Pancreas (tissue), 10 donors: ENCODE measurements around the gene ZFP1. TPM values are rescaled to one million over a fixed set of nuclear protein-coding genes. Genes with fewer than 3 reads are reported as not detected.

Source experiments
- ATAC-seq, 4 donors: fragments of 200-7000 bp; cut with Tn5 transposase; one replicate each; pipeline versions ENCODE4 v1.8.0 to v1.9.1; 2020; ENCODE audit warnings: mild to moderate bottlenecking in 4 of 4, moderate library complexity in 4 of 4
- DNase-seq, 6 donors: peaks; one replicate each; pipeline ENCODE4 v3.0.0-alpha.2; 2020
- FAIRE-seq: peaks from 2 replicates; lab custom pipeline; 2012; peaks lifted over from hg19 to GRCh38; lab: Jason Lieb, UNC
- H3K27ac ChIP-seq, 4 donors: fragments of 200-600 bp; sonication (generic); 1 replicate in 3 of 4; 2 replicates in 1 of 4; pipeline versions ENCODE4 v1.5.0 to v1.8.0; 2020
- H3K27me3 ChIP-seq, 4 donors: fragments of 200-600 bp; one replicate each; pipeline ENCODE4 v1.8.0; 2021
- H3K36me3 ChIP-seq, 3 donors: fragments of 200-600 bp; sonication (generic) in 1 of 3; one replicate each; pipeline versions ENCODE4 v1.5.0 to v1.8.0; 2020 to 2021
- H3K4me1 ChIP-seq, 3 donors: fragments of 200-600 bp; one replicate each; pipeline ENCODE4 v1.8.0; 2021
- H3K4me3 ChIP-seq, 4 donors: fragments of 200-600 bp; sonication (generic) in 2 of 4; one replicate each; pipeline versions ENCODE4 v1.5.0 to v1.8.0; 2020 to 2021
- H3K9me3 ChIP-seq, 4 donors: fragments of 200-600 bp; one replicate each; pipeline ENCODE4 v1.8.0; 2021
- CTCF ChIP-seq, 4 donors: fragments of 200-600 bp; sonication (generic) in 3 of 4; IDR thresholded peaks; one replicate each; pipeline versions ENCODE4 v1.5.0 to v1.8.0; 2021; ENCODE audit warnings: antibody characterized with exemption in 4 of 4
- WGBS, 2 donors: extraction: QIAGEN DNeasy Blood & Tissue Kit; methylation state at CpG; one replicate each; pipeline ENCODE4 v1.1.7; 2013; 5-methylcytosine and 5-hydroxymethylcytosine counted together
- intact Hi-C, 3 donors: fragments of 100-400 bp; cut with DNase I; formaldehyde crosslinking; loops; one replicate each; pipeline versions ENCODE4 v1.11.1 to v1.14.2; 2022
- polyA plus RNA-seq, 2 donors: library from polyadenylated mRNA; stranded (reverse); fragments of 200-250 nt; gene quantifications; one replicate each; pipeline ENCODE4 v1.2.3, GENCODE V29; 2013
- total RNA-seq, 6 donors: library from RNA; stranded (reverse); fragmentation: NEBNext Ultra II Directional in 4 of 6; extraction: Animal tissue kit (Norgen Biotek cat#: 25700) in 4 of 6; gene quantifications; one replicate each; pipeline versions ENCODE4 v1.2.1 to v1.2.4, GENCODE V29; 2021 to 2023
- donor health status: healthy with polysubstance abuse.
- donor health status: DM: no; HTN: no; CAD: no; lungs with moderate emphysema.
- donor health status: DM: no; HTN: no; CAD: no.
- donor health status: control.
- donor health status: control.
- donor health status: Bipolar disorder and iron deficiency.
- donor health status: DM: yes; HTN: yes; CAD: no.
- donor health status: DM: no; HTN: no; CAD: no.
- donor health status: DM: no; HTN: no; CAD: no.
- donor health status: DM: yes; HTN: yes; CAD: no.

ZFP1 gene
- total and polyA plus RNA-seq, 8 donors: 1.8 to 4.2 (median 3.1) TPM

- no peaks in the 10 kb centered on the region for H3K36me3 ChIP-seq
- H3K4me3 ChIP-seq: no peak overlapping the region
- TF ChIP-seq CTCF (IDR thresholded peaks at IDR 0.05): no peak
- H3K27ac ChIP-seq: no peak overlapping the region
- intact Hi-C loops: loop anchor here in 2 of 3 donors (5.0 to 10.0 kb wide), 2 partner anchors 116 to 249 kb away; partner anchors contain the start of gene ZNRF1 (in 2 of the 2)
- H3K4me1 ChIP-seq: peaks cover 19 to 37% (median 34%) of the 10 kb centered on the region in 3 donors
- FAIRE-seq (no peak), DNase-seq (peak in 1 of 6 donors; percentile 74), ATAC-seq (no peak)
- no peaks in the 10 kb centered on the region for H3K27me3 ChIP-seq
- no peaks in the 10 kb centered on the region for H3K9me3 ChIP-seq
- 92 to 93% methylated on average over 20 of the region's 20 CpGs for WGBS, 2 donors
These were observed 34.7 kb upstream of the ZFP1 start for GRCh38 chr16:75113541-75114121.

- TF ChIP-seq CTCF (IDR thresholded peaks at IDR 0.05): no peak
- Histone ChIP-seq H3K27me3 (no peaks in the 10 kb centered on the region), H3K9me3 (no peaks in the 10 kb centered on the region), H3K4me1 (peaks cover 16 to 31% (median 28%) of the 10 kb centered on the region in 3 donors), H3K4me3 (no peak overlapping the region), H3K36me3 (no peaks in the 10 kb centered on the region), H3K27ac (no peak overlapping the region)
- ATAC-seq (no peak), FAIRE-seq (no peak), DNase-seq (peak in 1 of 6 donors; percentile 72)
- intact Hi-C loops: loop anchor here in 2 of 3 donors (5.0 to 10.0 kb wide), 2 partner anchors 117 to 250 kb away; partner anchors contain the start of gene ZNRF1 (in 2 of the 2)
- 93% methylated on average over 39 to 44 of the region's 44 CpGs for WGBS, 2 donors
These were observed 34.0 kb upstream of the ZFP1 start for GRCh38 chr16:75114179-75114945.

GRCh38 chr16:75114946-75115825 is 33.1 kb upstream of the ZFP1 start:
- Histone ChIP-seq H3K27ac (no peak overlapping the region), H3K27me3 (no peaks in the 10 kb centered on the region), H3K36me3 (no peaks in the 10 kb centered on the region), H3K9me3 (no peaks in the 10 kb centered on the region), H3K4me1 (peaks cover 8 to 23% (median 20%) of the 10 kb centered on the region in 3 donors), H3K4me3 (peak overlapping the region in 3 of 4 donors; percentile 42 to 56 (median 55))
- FAIRE-seq (no peak), ATAC-seq (no peak), DNase-seq (peak in 1 of 6 donors; percentile 84)
- TF ChIP-seq CTCF (IDR thresholded peaks at IDR 0.05): no peak
- intact Hi-C loops: loop anchor here in 2 of 3 donors (5.0 to 10.0 kb wide), 2 partner anchors 118 to 250 kb away; partner anchors contain the start of gene ZNRF1 (in 2 of the 2)
- 80 to 87% methylated on average over 45 of the region's 45 CpGs for WGBS, 2 donors

GRCh38 chr16:75116081-75116910 is 32.0 kb upstream of the ZFP1 start, which contains the start of gene LDHD:
LDHD (minus strand) TSS chr16:75116780; CDS start chr16:75116720, 60 bp downstream.
- FAIRE-seq: no peak
- Histone ChIP-seq H3K27me3 (no peaks in the 10 kb centered on the region), H3K4me1 (peaks cover 0 to 11% (median 9%) of the 10 kb centered on the region in 3 donors), H3K27ac (peak within 1 kb of the TSS; percentile 72 to 76 (median 74)), H3K36me3 (no peaks in the 10 kb centered on the region), H3K4me3 (peak within 1 kb of the TSS; percentile 21 to 56 (median 48)), H3K9me3 (no peaks in the 10 kb centered on the region)
- WGBS, 2 donors: 18 to 32% methylated on average over 15 of the region's 15 CpGs
- intact Hi-C loops: loop anchor here in 1 of 3 donors (10.0 kb wide), 1 partner anchor 251 kb away; no protein-coding TSS in a partner anchor
- no peak for TF ChIP-seq CTCF (IDR thresholded peaks at IDR 0.05)
- ATAC-seq: peak; percentile 98 to 99 (median 98)
- DNase-seq: peak; percentile 86 to 97 (median 90)
